Measurements from ENCODE around the gene ANGPTL1. TPM values are rescaled to one million over a fixed set of nuclear protein-coding genes. Genes with fewer than 3 reads are reported as not detected.

ANGPTL1 gene
- polyA plus RNA-seq, 1 donor: 11.0 TPM

Other genes with a start within 250 kb of the ANGPTL1 start
- gene RALGPS2, start 145.8 kb downstream of the ANGPTL1 start, polyA plus RNA-seq: 25.5 TPM
- 24.1 TPM for gene FAM20B, start 154.8 kb upstream of the ANGPTL1 start, polyA plus RNA-seq
- gene TOR3A, start 211.0 kb upstream of the ANGPTL1 start, polyA plus RNA-seq: 19.6 TPM